GM19452 (cell line): Measurements from ENCODE around the gene FBXO38.
A peak's percentile ranks its signal among the peaks of the same experiment; 100 is the strongest.

Source experiments
- ATAC-seq: cut with Tn5 transposase; IDR thresholded peaks from one replicate; pipeline ENCODE4 v1.9.1; 2021; ENCODE audit not compliant: unreplicated experiment

Gene FBXO38

GRCh38 chr5:148425808-148426207 is 42.0 kb downstream of the FBXO38 start:
- ATAC-seq, result no peak

- ATAC-seq, result no peak
Observed at GRCh38 chr5:148426514-148426913, 42.8 kb downstream of the FBXO38 start.

GRCh38 chr5:148427370-148428042 is 43.7 kb downstream of the FBXO38 start:
- ATAC-seq, result no peak

GRCh38 chr5:148428848-148429247 is 45.1 kb downstream of the FBXO38 start:
- ATAC-seq, result no peak

- no peak for ATAC-seq
Observed at GRCh38 chr5:148433826-148434225, 50.1 kb downstream of the FBXO38 start.

- no peak for ATAC-seq
Observed at GRCh38 chr5:148436029-148436428, 52.3 kb downstream of the FBXO38 start.

- ATAC-seq, result no peak
Observed at GRCh38 chr5:148437249-148437648, 53.5 kb downstream of the FBXO38 start.

- no peak for ATAC-seq
Observed at GRCh38 chr5:148438933-148439332, 55.2 kb downstream of the FBXO38 start.

GRCh38 chr5:148443241-148443640 is 59.5 kb downstream of the FBXO38 start:
- no peak for ATAC-seq

GRCh38 chr5:148443998-148444397 is 60.2 kb downstream of the FBXO38 start:
- peak; percentile 94 for ATAC-seq

- ATAC-seq, result no peak
Observed at GRCh38 chr5:148445578-148445977, 61.8 kb downstream of the FBXO38 start.

GRCh38 chr5:148446611-148447010 is 62.9 kb downstream of the FBXO38 start:
- no peak for ATAC-seq

GRCh38 chr5:148452499-148453193 is 68.9 kb downstream of the FBXO38 start:
- ATAC-seq, result no peak

- ATAC-seq, result no peak
Observed at GRCh38 chr5:148454576-148454975, 70.8 kb downstream of the FBXO38 start.

- no peak for ATAC-seq
Observed at GRCh38 chr5:148455185-148455584, 71.4 kb downstream of the FBXO38 start.

- peak; percentile 64 for ATAC-seq
Observed at GRCh38 chr5:148457183-148457620, 73.4 kb downstream of the FBXO38 start.

GRCh38 chr5:148458036-148458888 is 74.5 kb downstream of the FBXO38 start:
- ATAC-seq, result no peak

- no peak for ATAC-seq
Observed at GRCh38 chr5:148459669-148460068, 75.9 kb downstream of the FBXO38 start.

- no peak for ATAC-seq
Observed at GRCh38 chr5:148465381-148466235, 81.8 kb downstream of the FBXO38 start.

- no peak for ATAC-seq
Observed at GRCh38 chr5:148466236-148466580, 82.5 kb downstream of the FBXO38 start.

GRCh38 chr5:148467958-148468357 is 84.2 kb downstream of the FBXO38 start:
- ATAC-seq, result no peak
